ENCODE measurements around the gene AMMECR1.
"Not testable (repeated sequence)": the region's sequence is repeated elsewhere in the genome, so short reads cannot be mapped to it uniquely, and the experiment has no call there.

DNA sequence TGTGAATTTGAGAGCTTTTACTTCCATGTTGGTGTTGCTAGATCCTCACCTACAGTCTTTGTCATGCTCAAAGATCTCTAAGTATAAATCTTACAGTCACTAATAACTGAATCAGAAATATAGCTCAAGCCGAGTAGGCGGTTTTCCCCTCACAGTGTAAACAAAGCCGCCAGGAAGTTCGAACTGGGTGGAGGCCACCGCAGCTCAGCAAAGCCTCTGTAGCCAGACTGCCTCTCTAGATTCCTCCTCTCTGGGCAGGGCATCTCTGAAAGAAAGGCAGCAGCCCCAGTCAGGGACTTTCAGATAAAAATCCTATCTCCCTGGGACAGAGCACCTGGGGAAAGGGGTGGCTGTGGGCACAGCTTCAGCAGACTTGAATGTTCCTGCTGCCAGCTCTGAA is 79.6 kb downstream of the AMMECR1 start:
- TF ChIP-seq, protein P1, sequence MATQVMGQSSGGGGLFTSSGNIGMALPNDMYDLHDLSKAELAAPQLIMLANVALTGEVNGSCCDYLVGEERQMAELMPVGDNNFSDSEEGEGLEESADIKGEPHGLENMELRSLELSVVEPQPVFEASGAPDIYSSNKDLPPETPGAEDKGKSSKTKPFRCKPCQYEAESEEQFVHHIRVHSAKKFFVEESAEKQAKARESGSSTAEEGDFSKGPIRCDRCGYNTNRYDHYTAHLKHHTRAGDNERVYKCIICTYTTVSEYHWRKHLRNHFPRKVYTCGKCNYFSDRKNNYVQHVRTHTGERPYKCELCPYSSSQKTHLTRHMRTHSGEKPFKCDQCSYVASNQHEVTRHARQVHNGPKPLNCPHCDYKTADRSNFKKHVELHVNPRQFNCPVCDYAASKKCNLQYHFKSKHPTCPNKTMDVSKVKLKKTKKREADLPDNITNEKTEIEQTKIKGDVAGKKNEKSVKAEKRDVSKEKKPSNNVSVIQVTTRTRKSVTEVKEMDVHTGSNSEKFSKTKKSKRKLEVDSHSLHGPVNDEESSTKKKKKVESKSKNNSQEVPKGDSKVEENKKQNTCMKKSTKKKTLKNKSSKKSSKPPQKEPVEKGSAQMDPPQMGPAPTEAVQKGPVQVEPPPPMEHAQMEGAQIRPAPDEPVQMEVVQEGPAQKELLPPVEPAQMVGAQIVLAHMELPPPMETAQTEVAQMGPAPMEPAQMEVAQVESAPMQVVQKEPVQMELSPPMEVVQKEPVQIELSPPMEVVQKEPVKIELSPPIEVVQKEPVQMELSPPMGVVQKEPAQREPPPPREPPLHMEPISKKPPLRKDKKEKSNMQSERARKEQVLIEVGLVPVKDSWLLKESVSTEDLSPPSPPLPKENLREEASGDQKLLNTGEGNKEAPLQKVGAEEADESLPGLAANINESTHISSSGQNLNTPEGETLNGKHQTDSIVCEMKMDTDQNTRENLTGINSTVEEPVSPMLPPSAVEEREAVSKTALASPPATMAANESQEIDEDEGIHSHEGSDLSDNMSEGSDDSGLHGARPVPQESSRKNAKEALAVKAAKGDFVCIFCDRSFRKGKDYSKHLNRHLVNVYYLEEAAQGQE (IDR thresholded peaks at IDR 0.05; ENCODE audit: insufficient read depth in 1 of 2, low read depth in 2 of 2, low read length in 1 of 2), result not testable (repeated sequence)
- TF ChIP-seq, protein P2, sequence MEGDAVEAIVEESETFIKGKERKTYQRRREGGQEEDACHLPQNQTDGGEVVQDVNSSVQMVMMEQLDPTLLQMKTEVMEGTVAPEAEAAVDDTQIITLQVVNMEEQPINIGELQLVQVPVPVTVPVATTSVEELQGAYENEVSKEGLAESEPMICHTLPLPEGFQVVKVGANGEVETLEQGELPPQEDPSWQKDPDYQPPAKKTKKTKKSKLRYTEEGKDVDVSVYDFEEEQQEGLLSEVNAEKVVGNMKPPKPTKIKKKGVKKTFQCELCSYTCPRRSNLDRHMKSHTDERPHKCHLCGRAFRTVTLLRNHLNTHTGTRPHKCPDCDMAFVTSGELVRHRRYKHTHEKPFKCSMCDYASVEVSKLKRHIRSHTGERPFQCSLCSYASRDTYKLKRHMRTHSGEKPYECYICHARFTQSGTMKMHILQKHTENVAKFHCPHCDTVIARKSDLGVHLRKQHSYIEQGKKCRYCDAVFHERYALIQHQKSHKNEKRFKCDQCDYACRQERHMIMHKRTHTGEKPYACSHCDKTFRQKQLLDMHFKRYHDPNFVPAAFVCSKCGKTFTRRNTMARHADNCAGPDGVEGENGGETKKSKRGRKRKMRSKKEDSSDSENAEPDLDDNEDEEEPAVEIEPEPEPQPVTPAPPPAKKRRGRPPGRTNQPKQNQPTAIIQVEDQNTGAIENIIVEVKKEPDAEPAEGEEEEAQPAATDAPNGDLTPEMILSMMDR (IDR thresholded peaks at IDR 0.05), result not testable (repeated sequence)
- not testable (repeated sequence) for TF ChIP-seq POLR2AphosphoS5 (IDR thresholded peaks at IDR 0.05; ENCODE audit: low read depth, low read length); SIN3A (IDR thresholded peaks at IDR 0.05; ENCODE audit: borderline replicate concordance, insufficient read depth, low read depth, low read length)

Measured in Panc1 (cell line).